IMR-90 (cell line): Measurements from ENCODE around the gene NTMT1. TPM values are rescaled to one million over a fixed set of nuclear protein-coding genes. Genes with fewer than 3 reads are reported as not detected.
A peak's percentile ranks its signal among the peaks of the same experiment; 100 is the strongest.

Experiments
- ATAC-seq: fragments of 200-7000 bp; cut with Tn5 transposase; 2 replicates; pipeline ENCODE4 v1.9.1; 2020; ENCODE audit warnings: low read depth, mild to moderate bottlenecking, moderate library complexity
- BruUV-seq: library from RNA; stranded (reverse); fragments of 400-500 nt; replicated peaks from 2 replicates; lab custom pipeline; 2021; lab: Mats Ljungman, UMichigan
- CTCF ChIA-PET: fragments of 300-600 bp; formaldehyde crosslinking; extraction: SDS; loops from one replicate; lab custom pipeline; 2021; ENCODE audit warnings: antibody characterized with exemption; lab: Yijun Ruan, JAX
- POLR2A ChIA-PET: fragments of 300-600 bp; sonication (Branson Sonifier 250); formaldehyde crosslinking; loops from one replicate; lab custom pipeline; 2022; ENCODE audit warnings: antibody characterized with exemption; ENCODE audit not compliant: unreplicated experiment; lab: Charles Lee
- DNase-seq: peaks from one replicate; pipeline ENCODE4 v3.0.0; 2013
- H2AFZ ChIP-seq: replicated peaks from 2 replicates; pipeline ENCODE3; 2013; ENCODE audit warnings: low read length, mild to moderate bottlenecking; ENCODE audit not compliant: poor library complexity
- H2AK5ac ChIP-seq: 2 replicates; pipeline ENCODE4 v1.6.1; 2013; ENCODE audit warnings: low read depth, low read length, inconsistent platforms
- H2AK9ac ChIP-seq: replicated peaks from 2 replicates; pipeline ENCODE3; 2013; ENCODE audit warnings: mild to moderate bottlenecking, low read depth, low read length, moderate library complexity; ENCODE audit not compliant: poor library complexity
- H2BK120ac ChIP-seq: 2 replicates; pipeline ENCODE4 v1.6.1; 2013; ENCODE audit warnings: low read depth, low read length, inconsistent platforms
- H2BK15ac ChIP-seq: 3 replicates; pipeline ENCODE4 v1.6.1; 2013; ENCODE audit warnings: low read depth, low read length, inconsistent platforms
- H2BK20ac ChIP-seq: 2 replicates; pipeline ENCODE4 v1.6.1; 2013; ENCODE audit warnings: low read depth, mild to moderate bottlenecking, inconsistent platforms, low read length, moderate library complexity
- H2BK5ac ChIP-seq: 2 replicates; pipeline ENCODE4 v1.6.1; 2013; ENCODE audit warnings: mild to moderate bottlenecking, low read depth, low read length, inconsistent platforms; ENCODE audit not compliant: poor library complexity, severe bottlenecking
- H3K14ac ChIP-seq: replicated peaks from 2 replicates; pipeline ENCODE4 v1.6.1; 2013; ENCODE audit warnings: low read depth, low read length, inconsistent platforms
- H3K18ac ChIP-seq: 2 replicates; pipeline ENCODE4 v1.6.1; 2013; ENCODE audit warnings: low read depth, low read length, control low read depth
- H3K23ac ChIP-seq: 2 replicates; pipeline ENCODE4 v1.6.1; 2013; ENCODE audit warnings: low read depth, low read length, inconsistent platforms
- H3K27ac ChIP-seq: 2 replicates; pipeline ENCODE4 v1.5.1; 2013; ENCODE audit warnings: mild to moderate bottlenecking, control low read depth, low read length; ENCODE audit not compliant: insufficient read depth
- H3K27me3 ChIP-seq: 2 replicates; pipeline ENCODE4 v1.6.1; 2013; ENCODE audit warnings: low read length; ENCODE audit not compliant: control insufficient read depth, insufficient read depth
- H3K36me3 ChIP-seq: 2 replicates; pipeline ENCODE4 v1.6.1; 2013; ENCODE audit warnings: low read length, mixed read lengths; ENCODE audit not compliant: control insufficient read depth, insufficient read depth
- H3K4ac ChIP-seq: 2 replicates; pipeline ENCODE4 v1.6.1; 2013; ENCODE audit warnings: low read depth, low read length, inconsistent platforms
- H3K4me1 ChIP-seq: 2 replicates; pipeline ENCODE4 v1.6.1; 2013; ENCODE audit warnings: low read length, mixed read lengths; ENCODE audit not compliant: control insufficient read depth, insufficient read depth
- H3K4me2 ChIP-seq: 2 replicates; pipeline ENCODE4 v1.6.1; 2013; ENCODE audit warnings: low read depth, mild to moderate bottlenecking, control low read depth, low read length, moderate library complexity
- H3K4me3 ChIP-seq: 2 replicates; pipeline ENCODE4 v1.5.1; 2013; ENCODE audit warnings: low read depth, mild to moderate bottlenecking, control low read depth, low read length, moderate library complexity; ENCODE audit not compliant: insufficient read depth
- H3K56ac ChIP-seq: 2 replicates; pipeline ENCODE4 v1.6.1; 2013; ENCODE audit warnings: low read length, inconsistent platforms; ENCODE audit not compliant: insufficient read depth; ENCODE audit errors: extremely low read depth
- H3K79me1 ChIP-seq, 2 experiments: 2 replicates each; pipeline ENCODE4 v1.6.1; 2013; ENCODE audit warnings: low read length in 2 of 2, inconsistent platforms in 1 of 2, low read depth in 1 of 2
- H3K9ac ChIP-seq: 2 replicates; pipeline ENCODE4 v1.6.1; 2013; ENCODE audit warnings: low read depth, low read length, control low read depth
- H3K9me1 ChIP-seq: 2 replicates; pipeline ENCODE4 v1.6.1; 2013; ENCODE audit warnings: low read length, inconsistent platforms; ENCODE audit not compliant: insufficient read depth
- H3K9me3 ChIP-seq: 2 replicates; pipeline ENCODE4 v1.6.1; 2013; ENCODE audit warnings: low read length; ENCODE audit not compliant: control insufficient read depth, insufficient read depth
- H4K20me1 ChIP-seq: 2 replicates; pipeline ENCODE4 v1.6.1; 2013; ENCODE audit warnings: low read length, inconsistent platforms; ENCODE audit not compliant: insufficient read depth
- H4K5ac ChIP-seq: 2 replicates; pipeline ENCODE4 v1.6.1; 2013; ENCODE audit warnings: mild to moderate bottlenecking, low read depth, low read length, control low read depth
- H4K8ac ChIP-seq, 2 experiments: 2 replicates each; pipeline ENCODE4 v1.6.1; 2013; ENCODE audit warnings: low read depth in 2 of 2, low read length in 2 of 2, control low read depth in 1 of 2, inconsistent platforms in 1 of 2
- H4K91ac ChIP-seq: 2 replicates; pipeline ENCODE4 v1.6.1; 2013; ENCODE audit warnings: low read depth, low read length, inconsistent platforms; ENCODE audit not compliant: insufficient read depth
- CHD1 ChIP-seq: IDR thresholded peaks from 2 replicates; pipeline ENCODE4 v1.6.1; 2012; ENCODE audit warnings: low read depth, low read length, improper control_type of control experiment
- CTCF ChIP-seq: conservative IDR thresholded peaks from 2 replicates; pipeline ENCODE4 v1.5.1; 2012; ENCODE audit warnings: mild to moderate bottlenecking, low read depth, low read length, improper control_type of control experiment
- MAZ ChIP-seq: IDR thresholded peaks from 2 replicates; pipeline ENCODE4 v1.6.1; 2012; ENCODE audit warnings: low read depth, mild to moderate bottlenecking, low read length, improper control_type of control experiment, moderate library complexity, borderline replicate concordance
- MXI1 ChIP-seq: IDR thresholded peaks from 2 replicates; pipeline ENCODE4 v1.6.1; 2012; ENCODE audit warnings: low read depth, mild to moderate bottlenecking, low read length, moderate library complexity, borderline replicate concordance
- POLR2A ChIP-seq: IDR thresholded peaks from 2 replicates; pipeline ENCODE4 v1.6.1; 2012; ENCODE audit warnings: mild to moderate bottlenecking, low read depth, low read length
- RAD21 ChIP-seq: IDR thresholded peaks from 2 replicates; pipeline ENCODE4 v1.6.1; 2012; ENCODE audit warnings: low read length, improper control_type of control experiment
- RCOR1 ChIP-seq: IDR thresholded peaks from 2 replicates; pipeline ENCODE4 v1.6.1; 2012; ENCODE audit warnings: mild to moderate bottlenecking, low read length, improper control_type of control experiment; ENCODE audit not compliant: insufficient replicate concordance
- SMC3 ChIP-seq: fragments of 150-350 bp; IDR thresholded peaks from 2 replicates; pipeline ENCODE4 v1.6.1; 2016; ENCODE audit warnings: low read depth, mild to moderate bottlenecking, antibody characterized with exemption, low read length, moderate library complexity
- USF2 ChIP-seq: fragments of 150-350 bp; IDR thresholded peaks from 2 replicates; pipeline ENCODE4 v1.6.1; 2017; ENCODE audit warnings: mild to moderate bottlenecking, antibody characterized with exemption, low read length, low read depth
- WGBS, 2 experiments: methylation state at CpG; one replicate each; pipeline versions ENCODE4 v1.1.5 to v1.1.7; 2013; ENCODE audit warnings: missing lambda C conversion rate in 2 of 2; ENCODE audit not compliant: insufficient read length in 1 of 2; ENCODE audit errors: extremely low coverage in 2 of 2; 5-methylcytosine and 5-hydroxymethylcytosine counted together
- dilution Hi-C: fragments of 300-500 bp; cut with HindIII; formaldehyde crosslinking; loops from one replicate; pipeline ENCODE4 v1.14.3; 2018; ENCODE audit warnings: low sequenced_read_pairs; ENCODE audit not compliant: unreplicated experiment
- in situ Hi-C: fragments of 300-500 bp; cut with MboI; formaldehyde crosslinking; loops from 3 replicates; pipeline ENCODE4 v1.14.3; 2019; ENCODE audit warnings: low sequenced_read_pairs, inconsistent platforms, mixed read lengths
- intact Hi-C: fragments of 100-400 bp; cut with micrococcal nuclease; formaldehyde crosslinking; loops from 2 replicates; pipeline ENCODE4 v1.10.0; 2022
- polyA plus RNA-seq, 3 experiments: library from polyadenylated mRNA; depleted of rRNA; stranded (reverse); fragments of >200 nt; gene quantifications; 2 replicates each; pipeline ENCODE4 v1.2.3, GENCODE V29; 2012; ENCODE audit warnings: low replicate concordance in 1 of 3
- total RNA-seq: library from RNA; depleted of rRNA; stranded (reverse); fragments of >200 nt; gene quantifications from 2 replicates; pipeline ENCODE4 v1.2.3, GENCODE V29; 2012
- TF ChIP-seq, protein P1 (sequence below): fragments of 150-350 bp; IDR thresholded peaks from 2 replicates; pipeline ENCODE4 v1.6.1; 2016; ENCODE audit warnings: low read depth, mild to moderate bottlenecking, low read length, moderate library complexity, borderline replicate concordance

Gene NTMT1
- total and polyA plus RNA-seq, 2 of the 4 experiments (the other 2 are of a cell fraction): 68.1 to 88.1 TPM

- BruUV-seq: no TSS peak
- peak overlapping the region; percentile 92 for H2BK120ac ChIP-seq
- peak overlapping the region; percentile 99 for H3K14ac ChIP-seq
- peak overlapping the region; percentile 100 for H4K5ac ChIP-seq
- peak overlapping the region; percentile 99 for H4K91ac ChIP-seq
- no peaks in the 10 kb centered on the region for H3K9me3 ChIP-seq
- H2AK5ac ChIP-seq: peak overlapping the region; percentile 100
- H3K4me2 ChIP-seq: peak overlapping the region; percentile 99
- ATAC-seq: peak; percentile 84
- H3K23ac ChIP-seq: peak overlapping the region; percentile 88; the same call in 1 of the 2 replicates
- dilution Hi-C loops (no loop called here), in situ Hi-C loops (no loop called here), intact Hi-C loops (loop anchor here (1.0 to 5.0 kb wide), 7 partner anchors 122 to 604 kb away; no protein-coding TSS in a partner anchor)
- H3K79me1 ChIP-seq: peaks cover 0 to 9% of the 10 kb centered on the region in 2 experiments; a peak in 2 of 4 replicates
- peak overlapping the region; percentile 99 for H3K9ac ChIP-seq
- peak overlapping the region; percentile 98 for H3K27ac ChIP-seq
- TF ChIP-seq MAZ: peak; percentile 70; the same call in 1 of the 2 replicates
- peak; percentile 99 for TF ChIP-seq RAD21
- no peak for TF ChIP-seq USF2
- TF ChIP-seq POLR2A: peak; percentile 40; the same call in 1 of the 2 replicates
- peak; percentile 94 for TF ChIP-seq CTCF
- TF ChIP-seq MXI1: 0 out of 2 replicates have a peak, but pooled peaks have one; percentile 14
- TF ChIP-seq CHD1: peak; percentile 73; the same call in 1 of the 2 replicates
- TF ChIP-seq RCOR1: no peak
- peak; percentile 95 for TF ChIP-seq SMC3
- TF ChIP-seq, protein P1, sequence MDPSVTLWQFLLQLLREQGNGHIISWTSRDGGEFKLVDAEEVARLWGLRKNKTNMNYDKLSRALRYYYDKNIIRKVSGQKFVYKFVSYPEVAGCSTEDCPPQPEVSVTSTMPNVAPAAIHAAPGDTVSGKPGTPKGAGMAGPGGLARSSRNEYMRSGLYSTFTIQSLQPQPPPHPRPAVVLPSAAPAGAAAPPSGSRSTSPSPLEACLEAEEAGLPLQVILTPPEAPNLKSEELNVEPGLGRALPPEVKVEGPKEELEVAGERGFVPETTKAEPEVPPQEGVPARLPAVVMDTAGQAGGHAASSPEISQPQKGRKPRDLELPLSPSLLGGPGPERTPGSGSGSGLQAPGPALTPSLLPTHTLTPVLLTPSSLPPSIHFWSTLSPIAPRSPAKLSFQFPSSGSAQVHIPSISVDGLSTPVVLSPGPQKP: no peak
- DNase-seq: peak; percentile 58
- peak overlapping the region; percentile 99 for H3K4ac ChIP-seq
- peaks cover 16% of the 10 kb centered on the region for H3K4me1 ChIP-seq
- CTCF ChIA-PET: interaction anchor here (0.6 to 2.1 kb wide), 4 partner anchors 11 to 468 kb away, joined by 3 to 11 read pairs (median 4); partner anchors contain the start of gene C9orf50
- H2BK15ac ChIP-seq: peak overlapping the region; percentile 99; the same call in 2 of the 3 replicates
- peak overlapping the region; percentile 98 to 100 for H4K8ac ChIP-seq
- H3K18ac ChIP-seq: peak overlapping the region; percentile 99
- 0% methylated on average over 11 of the region's 66 CpGs; no CpG with 5 or more reads in 1 of the 2 experiments for WGBS, 2 experiments
- H3K4me3 ChIP-seq: peak overlapping the region; percentile 70
- peak overlapping the region; percentile 100 for H2AK9ac ChIP-seq
- no peaks in the 10 kb centered on the region for H3K27me3 ChIP-seq
- H2BK5ac ChIP-seq: peak overlapping the region; percentile 95
- peak overlapping the region; percentile 93 for H3K56ac ChIP-seq
- no peaks in the 10 kb centered on the region for H4K20me1 ChIP-seq
- POLR2A ChIA-PET: no interaction called here
- no peaks in the 10 kb centered on the region; the same call in 1 of the 2 replicates for H3K9me1 ChIP-seq
- H2BK20ac ChIP-seq: peak overlapping the region; percentile 45
- no peaks in the 10 kb centered on the region for H3K36me3 ChIP-seq
- peak overlapping the region; percentile 97 for H2AFZ ChIP-seq
Observed at GRCh38 chr9:129610473-129611306, 15.3 kb upstream of the NTMT1 start.
